ENCODE results near the gene PDE5A.
"Not testable (repeated sequence)": the region's sequence is repeated elsewhere in the genome, so short reads cannot be mapped to it uniquely, and the experiment has no call there.

PDE5A gene

DNA sequence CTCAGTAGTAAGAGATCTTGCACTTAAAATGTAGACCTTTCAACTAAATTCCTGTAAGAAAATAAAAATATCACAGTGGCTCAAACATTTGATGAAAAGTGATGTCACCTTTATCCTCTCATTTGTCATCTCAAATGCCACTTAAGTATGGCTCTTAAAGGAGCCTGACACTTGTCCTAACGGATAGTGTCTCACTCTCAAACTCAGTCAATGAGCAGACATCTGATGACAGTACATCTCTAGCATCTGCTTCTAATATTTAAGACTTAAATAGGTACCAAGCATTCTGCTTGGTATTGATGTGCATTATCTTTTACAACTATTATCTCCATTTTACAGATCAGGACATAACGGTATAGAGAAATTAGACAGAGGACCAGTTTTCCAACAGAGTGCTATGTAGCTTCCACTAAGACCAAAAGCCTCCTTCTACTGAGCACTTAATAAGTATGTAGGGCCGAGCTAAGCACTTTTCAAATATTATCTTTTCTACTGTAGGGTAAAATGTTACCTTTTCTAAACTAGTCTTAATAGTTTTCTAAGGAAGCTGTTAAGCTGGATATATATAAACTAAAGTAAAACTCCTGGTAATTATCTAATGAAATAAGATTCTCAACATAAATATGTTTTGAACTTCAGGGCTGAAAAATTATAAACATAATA lies 110.2 kb downstream of the PDE5A start:
- ATAC-seq = no peak

DNA sequence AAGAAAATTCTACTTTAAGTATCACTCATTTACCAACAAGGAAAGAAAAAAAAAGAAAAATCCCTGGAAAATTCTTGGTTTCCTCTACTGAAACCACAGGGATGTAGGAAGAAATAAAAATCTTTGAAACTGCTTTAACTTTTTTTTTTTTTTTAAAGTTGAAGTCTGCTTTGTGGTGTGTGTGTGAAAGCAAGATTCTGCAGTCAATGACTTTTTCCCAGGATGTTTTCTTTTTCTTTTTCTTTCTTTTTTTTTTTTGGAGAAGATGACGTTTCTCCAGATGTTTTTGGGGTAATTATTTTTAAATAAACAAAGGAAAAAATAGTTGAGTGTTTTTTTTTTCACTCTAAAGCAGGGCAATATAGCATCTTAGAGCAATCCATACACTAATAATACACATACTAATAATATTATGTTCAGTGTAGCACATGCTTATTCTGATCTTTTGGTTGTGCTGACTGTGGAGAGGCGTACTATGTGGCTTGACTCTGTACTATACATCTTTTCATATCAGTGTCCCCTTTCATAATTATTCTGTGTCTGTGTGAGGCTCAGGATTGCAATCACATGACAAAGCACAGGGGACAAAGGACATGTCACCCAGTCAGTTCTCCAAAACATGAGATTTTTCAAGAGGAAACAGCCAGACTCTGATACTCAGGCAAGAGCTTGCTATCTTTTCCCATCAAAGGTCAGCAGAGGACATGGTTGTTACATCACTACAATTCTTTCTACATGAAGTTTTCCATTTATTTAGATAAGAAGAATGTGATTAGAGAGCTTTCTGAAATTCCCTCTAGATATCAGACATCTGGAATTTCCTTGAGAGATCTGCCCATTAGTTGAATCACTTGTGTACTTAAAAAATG lies 111.0 kb downstream of the PDE5A start:
- no peak for ATAC-seq

DNA sequence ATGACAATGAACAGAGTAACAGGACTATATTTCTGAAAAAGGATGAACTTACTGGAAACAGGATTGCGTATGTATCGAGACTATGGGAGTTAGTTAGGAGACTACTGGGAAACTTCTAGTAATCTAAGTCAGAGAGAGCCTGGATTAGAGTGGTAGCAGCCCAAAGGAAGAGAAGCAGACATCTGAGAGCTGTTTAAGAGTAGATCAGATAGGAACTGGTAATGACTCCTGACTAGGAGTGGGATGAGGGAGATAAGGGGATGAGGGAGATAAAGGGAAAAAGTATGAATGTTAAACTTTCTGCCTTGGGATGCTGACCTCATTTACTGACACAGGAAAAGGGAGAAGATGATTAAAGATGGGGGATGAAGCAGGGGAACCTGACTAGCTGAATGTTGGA lies 116.2 kb downstream of the PDE5A start:
- no peak for ATAC-seq

DNA sequence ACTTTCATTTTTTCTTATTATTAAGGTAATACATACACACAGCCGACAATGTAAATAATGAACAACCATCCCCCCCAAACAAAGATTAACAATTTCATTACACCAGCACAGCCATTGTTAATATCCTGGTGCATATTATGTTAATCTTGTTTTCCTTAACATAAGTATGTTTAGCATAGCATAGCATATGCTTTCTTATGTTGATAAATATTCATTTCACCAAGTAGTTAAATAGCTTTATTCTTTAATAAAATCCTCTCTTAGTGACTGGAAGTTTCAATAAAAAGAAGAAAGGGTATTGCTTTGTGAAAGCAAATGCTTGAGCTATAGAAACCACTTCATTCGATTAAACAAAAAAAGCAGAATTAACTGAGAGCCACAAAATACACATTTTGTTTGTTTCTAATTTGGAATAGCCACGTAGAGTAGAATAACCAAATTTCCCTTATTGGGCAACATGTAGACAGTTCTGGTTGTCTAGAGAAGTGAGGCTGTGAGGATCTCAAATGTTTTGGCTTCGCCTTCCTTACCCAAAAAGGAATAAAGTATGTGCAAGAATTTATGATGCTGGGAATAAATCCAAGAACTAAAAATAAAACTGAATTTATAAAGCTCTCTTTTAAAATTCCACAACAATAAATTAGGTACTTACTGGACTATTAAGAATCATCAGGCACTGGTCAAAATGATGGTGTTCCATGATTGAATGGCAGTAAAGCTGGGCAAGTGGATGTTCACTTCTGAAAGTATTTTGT lies 118.0 kb downstream of the PDE5A start:
- ATAC-seq = no peak

DNA sequence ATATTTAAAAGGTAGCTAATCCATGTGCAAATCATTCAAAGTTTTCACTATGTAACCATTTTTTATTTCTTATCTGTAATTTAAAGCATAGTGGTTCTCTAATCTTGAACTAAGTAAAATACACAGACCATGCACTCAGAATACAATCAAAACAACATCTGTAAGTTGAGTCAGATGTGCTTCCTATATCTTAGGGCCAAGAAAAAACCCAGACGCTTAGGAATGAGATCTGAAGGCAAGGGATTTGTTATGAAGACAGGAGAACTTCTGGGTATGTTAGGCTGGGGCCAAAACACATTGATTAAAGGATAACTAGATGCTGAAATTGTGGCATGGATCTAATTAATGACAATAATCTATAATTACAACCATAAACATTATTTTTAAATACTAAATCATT lies 120.3 kb downstream of the PDE5A start:
- ATAC-seq = no peak

DNA sequence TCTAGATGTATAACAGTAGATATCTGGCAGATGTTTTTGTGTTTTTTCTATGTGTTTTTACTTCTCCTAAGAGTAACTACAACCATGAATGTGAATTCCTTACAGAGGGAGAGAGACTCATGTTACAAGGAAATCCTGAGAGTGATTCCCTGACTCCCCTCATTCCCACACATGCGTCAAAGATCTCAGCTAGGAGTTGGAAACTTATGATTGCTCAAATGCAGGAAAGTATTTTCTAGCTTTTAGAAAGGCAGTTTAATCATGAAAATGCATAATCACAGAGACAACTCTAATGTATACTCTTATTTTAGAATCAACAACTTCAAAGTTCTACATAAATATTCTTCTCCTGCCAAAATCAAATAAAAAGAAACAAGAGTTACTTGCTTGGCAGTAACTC lies 121.8 kb downstream of the PDE5A start:
- no peak for ATAC-seq

DNA sequence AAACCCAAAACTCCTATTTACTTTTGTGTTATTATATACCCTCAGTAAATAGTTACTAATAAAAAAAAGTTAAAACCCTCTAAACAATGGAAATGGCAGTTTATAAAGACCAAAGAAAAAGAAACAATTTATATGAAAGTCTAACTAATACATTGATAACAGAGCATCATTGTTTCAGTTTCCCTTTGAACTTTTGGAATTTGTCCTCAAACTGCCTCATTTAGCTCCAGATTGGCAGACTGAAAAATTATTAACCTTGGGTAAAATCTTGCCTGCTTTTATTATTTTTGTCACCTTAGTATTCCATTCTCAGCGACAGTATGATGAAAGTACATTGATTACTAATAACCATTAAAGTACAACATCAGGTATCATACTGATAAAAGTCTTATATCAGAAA lies 124.0 kb downstream of the PDE5A start:
- ATAC-seq = no peak

DNA sequence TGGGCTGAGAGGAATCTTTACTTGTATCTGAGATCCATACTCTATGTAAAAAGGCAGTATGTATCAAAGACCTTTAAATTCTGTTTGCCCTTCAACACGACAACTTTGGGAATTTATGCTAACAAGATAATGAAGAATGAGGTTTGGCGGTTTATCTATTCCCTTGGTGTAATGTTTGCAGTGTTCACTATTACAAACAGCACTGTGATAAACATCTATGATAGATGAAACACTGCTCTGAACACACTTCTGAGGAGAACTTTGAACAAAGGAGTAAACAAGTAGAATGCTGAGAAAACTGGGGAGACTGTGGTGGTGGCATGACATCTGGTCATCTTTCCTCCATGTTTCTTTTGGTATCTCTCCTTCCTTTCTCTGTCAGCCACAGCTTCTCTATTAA lies 126.9 kb downstream of the PDE5A start:
- no peak for ATAC-seq

DNA sequence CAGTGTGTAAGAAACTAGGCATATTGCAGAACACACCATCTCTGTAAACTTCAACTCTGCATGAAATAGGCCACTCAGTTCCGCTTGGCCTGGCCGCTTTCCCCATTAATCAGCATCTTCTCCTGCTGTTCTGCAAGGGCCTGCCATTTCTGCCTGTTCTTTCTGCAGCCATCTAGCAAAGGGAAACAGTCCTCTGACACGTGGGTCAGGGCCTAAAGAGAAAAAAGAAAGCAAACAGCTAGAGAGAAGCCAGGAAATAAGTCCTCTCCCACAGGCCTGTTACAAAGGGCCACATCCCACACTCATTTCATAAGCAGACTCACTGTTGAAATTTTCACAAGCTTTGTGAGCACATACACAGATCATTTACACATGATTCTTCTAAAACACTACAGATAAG lies 130.1 kb downstream of the PDE5A start:
- no peak for ATAC-seq

DNA sequence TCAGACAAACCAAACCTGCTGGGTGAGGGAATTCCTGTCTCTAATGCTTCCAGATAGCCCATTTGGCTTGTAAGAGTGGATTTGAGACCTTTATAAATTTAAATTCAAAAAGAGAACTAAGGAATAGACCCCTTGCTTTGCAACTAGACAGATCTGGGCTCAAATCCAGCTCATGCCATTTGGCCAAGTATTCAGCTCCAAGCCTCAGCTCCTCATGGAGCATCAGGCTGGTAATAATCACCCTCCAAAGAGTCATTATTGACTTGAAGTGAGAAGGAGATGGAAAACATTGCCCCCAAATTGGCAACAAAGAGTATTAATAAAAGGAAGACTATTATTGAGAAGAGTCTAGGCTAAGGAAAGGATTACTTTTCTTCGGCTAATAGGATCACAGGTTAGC lies 134.7 kb downstream of the PDE5A start:
- no peak for ATAC-seq

DNA sequence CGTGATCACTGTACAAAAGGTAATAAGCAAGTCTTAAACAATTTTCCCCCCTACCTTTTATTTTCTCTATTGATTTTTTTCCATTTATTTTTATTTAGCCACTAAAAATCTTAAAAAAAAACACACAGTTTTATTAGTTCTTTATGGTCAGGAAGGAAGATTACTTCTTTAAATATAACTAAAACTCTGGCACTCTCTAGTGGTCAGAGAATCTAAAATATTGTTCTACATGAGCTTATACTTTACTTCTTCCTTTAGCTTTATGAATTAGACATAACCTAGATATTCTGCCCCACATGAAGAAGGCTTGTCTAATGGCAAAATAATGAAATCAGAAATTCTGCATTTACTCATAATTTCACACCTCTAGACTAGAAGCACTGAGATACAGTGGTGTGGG lies 135.2 kb downstream of the PDE5A start:
- ATAC-seq = no peak

DNA sequence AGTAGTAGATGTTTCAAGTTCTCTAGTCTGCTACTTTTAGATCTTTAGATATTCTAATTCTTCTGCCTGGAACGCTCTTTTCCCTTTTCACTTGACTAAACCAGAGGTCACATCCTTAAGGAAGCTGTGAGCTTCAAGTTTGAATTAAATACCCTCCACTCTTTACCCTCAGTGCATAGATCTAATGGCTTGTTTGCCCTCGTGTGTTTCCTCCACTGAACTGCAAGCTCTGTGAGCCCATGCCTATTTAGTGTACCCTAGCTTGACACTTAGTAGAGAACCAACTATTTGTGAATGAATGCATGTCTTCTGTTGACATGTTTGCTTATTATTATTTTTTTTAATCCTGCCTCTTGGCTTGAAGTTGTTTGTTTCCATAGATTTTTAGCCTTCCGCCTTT lies 138.3 kb downstream of the PDE5A start:
- ATAC-seq = no peak

DNA sequence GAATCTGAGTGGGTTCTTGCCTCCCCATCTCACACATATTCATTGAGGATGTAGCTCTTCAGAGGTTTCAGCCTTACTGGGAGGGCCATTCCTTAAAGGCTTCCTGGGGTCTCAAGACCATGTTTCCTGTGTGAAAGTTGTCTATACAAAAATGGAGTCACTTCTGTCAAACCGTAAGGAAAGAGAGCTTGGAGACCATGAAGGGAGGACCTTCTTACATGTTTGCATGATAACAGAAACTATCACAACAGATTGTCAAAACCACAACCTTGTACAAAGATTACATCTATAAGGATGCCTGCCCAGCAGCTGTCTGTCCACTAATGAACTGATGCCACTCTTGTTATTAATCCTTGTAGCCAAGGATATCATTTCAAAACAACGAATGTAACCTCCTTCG lies 139.3 kb downstream of the PDE5A start:
- ATAC-seq = no peak

DNA sequence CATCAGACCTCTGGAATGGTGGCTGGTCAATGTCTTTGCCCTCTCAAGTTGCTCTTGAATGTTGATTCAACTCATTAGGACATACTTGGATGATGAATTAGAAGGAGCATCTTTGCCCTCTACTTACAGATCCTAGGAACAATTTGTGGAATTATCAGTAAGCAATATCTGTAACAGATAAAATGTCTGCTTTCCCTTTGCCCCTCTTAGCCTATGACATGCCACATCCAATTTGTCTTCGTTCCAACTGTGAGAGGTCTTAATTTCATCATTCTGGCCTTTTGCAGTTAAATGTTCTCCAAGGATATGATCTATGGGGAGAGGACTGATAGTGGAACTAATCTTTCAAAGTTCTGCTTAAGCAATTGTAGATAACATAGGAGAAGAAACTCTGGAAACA lies 148.3 kb downstream of the PDE5A start:
- ATAC-seq = no peak

DNA sequence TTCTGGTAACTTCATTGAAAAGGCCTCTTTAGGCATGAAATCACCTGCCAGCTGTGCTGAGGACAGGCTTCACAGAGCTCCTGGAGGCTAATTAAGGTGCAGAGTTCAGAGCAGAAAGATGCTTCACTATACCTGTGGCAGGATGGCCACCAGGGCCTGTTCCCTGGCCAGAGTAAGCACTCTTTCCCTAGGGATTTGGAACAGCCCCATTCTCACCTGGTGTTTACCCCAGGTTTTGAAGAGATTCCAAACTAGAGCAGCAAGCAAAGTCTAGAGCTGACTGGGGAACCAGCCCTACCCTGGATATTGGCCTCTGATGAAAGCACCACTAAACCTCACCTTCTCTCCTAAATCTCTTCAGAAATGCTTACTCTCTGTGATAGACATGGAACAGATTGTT lies 148.8 kb downstream of the PDE5A start:
- no peak for ATAC-seq

DNA sequence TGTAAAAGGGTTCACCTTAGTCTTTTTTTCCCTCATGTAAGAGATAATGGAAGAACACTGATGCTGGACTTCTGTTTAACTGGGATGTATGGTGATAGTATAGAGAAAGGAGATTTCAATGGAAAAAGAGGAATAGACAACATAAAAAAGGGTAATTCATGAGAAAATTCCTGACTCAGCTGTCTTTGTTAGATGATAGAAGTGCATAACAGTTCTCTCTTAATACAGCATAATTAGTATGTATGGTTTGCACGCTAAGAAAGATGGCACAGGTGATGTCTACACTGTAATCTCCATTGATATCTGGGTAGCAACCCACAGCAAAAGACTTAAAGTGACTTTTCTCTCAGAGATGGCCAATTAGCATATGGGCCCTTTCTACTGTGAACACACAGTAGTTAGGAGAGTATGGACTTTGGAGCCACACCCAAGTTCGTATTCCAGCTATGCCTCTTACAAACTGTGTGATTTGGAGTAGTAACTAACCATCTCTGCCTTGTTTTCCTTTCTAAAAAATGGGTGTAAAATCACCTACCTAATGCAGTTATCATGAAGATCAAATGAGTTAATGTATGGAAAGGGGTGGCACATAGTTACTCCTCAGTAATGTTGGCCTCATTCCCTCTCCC lies 149.3 kb downstream of the PDE5A start:
- ATAC-seq = no peak

DNA sequence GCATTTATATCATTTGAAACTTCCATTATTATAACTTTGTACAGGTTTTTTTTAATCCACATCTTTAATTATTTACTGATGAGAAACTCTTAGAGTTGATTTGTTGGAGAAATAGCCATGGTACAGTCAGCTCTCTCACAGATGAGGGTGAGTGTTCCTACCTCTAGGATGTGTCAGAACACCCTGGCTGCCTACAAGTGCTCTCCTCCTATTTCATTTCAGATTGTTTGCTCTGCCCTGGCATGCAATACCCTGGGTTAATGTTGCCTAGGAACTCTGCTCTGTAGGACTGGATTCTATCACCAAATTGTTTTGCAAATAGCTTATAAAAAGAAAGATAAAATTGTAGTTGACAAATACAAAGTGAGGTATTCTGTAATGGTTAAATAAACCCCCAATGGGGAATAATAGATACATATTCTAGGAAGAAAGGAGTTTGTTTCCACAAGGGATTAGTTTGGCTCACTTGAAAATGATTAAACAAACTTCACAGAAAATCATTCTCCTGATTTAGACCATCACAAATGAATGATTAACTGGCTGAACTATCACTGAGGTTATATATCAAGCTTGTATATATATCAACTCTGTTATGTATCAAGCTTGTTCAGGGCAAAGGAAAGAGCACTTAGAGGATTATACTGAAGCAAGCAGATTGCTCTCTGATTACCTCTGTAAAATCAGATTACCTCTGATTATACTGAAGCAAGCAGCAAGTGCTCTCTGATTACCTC lies 150.0 kb downstream of the PDE5A start:
- no peak for ATAC-seq

DNA sequence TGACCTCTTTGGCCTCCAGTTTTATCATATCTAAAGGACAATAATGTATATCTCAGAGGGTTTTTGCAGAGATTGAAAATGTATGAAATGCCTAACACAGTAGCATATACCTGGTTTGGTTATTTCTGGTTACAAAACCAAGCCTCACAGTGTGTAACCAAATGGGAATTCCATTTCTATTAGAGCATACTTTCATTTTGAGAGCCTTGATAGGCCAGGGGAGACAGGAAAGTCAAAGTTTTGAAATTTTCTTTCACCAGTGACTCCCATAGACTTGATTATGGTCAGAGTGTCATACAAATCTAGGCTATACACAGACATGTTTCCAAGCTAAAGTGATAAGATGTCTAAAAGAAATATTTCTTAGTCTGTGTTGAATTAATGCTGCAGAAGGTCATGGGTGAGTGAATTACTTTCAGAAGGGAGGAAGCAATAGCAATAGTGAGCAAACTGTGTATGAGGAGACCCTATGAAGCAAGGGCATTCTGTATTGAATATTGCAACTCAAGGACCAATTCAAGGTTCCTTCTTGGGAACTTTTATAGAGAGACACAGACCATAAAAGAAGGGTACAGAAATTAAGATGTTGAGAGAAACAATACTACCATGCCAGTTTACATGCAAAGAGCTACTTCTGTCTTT lies 151.1 kb downstream of the PDE5A start:
- no peak for ATAC-seq

DNA sequence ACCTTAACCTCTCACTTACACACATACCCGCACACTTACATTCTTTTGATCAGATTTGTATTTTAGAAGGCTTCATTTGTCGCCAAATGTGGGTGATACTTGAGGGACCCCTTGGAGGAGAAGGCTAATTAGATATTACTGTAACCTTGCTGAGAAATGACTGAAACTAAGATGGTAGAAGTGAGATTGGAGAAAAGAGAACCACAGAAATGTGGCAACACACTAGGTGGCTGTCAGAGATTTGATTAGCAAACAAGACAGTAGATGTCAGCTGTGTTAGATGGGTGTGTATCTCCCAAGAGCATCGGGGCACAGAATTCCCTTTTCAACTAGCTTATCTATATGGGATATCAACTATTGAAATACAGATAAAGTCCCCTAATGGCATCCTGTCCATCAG lies 157.3 kb downstream of the PDE5A start:
- ATAC-seq = no peak

DNA sequence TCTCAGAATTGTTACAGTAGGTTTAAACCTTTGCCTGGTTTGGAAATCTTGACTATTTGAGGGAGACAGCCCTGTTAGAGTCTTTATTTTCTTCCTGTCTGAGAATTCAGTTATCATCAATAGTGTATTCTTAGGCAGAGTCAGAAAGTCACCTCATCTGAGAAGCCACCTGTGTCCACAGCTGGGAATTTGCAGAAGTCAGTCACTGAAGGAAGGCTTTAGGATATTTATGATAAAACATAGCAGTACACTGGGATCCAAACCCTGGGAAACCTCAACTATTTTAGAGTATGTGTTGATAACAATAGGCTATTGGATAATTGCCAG lies 157.9 kb downstream of the PDE5A start:
- not testable (repeated sequence) for ATAC-seq

DNA sequence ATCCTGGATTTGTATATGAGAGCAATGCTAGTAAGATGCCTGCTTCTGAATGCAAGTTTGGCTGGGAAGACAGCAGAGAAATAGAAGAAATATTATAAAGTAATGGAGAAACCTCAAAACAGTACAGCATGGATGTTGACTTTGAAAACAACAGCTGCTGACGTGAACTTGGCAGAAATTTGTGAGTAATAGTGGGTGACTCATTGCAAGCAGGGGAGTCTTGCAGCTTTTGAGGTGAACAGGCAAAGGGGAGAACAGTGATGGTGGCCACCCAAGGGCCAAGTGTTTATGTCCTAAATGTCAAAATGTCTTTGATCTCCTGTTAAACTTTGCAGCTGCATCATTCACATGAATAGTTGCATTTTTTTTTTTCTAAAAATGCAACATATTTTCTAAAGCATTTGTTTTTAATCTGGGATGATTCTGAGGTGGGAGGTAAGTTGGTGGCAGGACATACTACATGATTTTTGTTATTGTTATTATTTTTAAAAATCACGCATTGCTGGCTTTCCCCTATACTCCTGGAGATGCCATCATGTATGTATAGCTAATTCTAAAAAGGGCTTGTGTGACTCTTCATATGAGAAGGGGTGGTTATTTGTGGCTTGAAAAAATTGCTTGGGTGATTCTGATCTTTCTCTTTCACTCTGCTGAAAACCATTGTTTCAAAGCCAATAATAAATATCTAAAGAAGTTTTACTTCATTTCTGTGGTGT lies 158.4 kb downstream of the PDE5A start:
- peak; percentile 81 to 87 for ATAC-seq

DNA sequence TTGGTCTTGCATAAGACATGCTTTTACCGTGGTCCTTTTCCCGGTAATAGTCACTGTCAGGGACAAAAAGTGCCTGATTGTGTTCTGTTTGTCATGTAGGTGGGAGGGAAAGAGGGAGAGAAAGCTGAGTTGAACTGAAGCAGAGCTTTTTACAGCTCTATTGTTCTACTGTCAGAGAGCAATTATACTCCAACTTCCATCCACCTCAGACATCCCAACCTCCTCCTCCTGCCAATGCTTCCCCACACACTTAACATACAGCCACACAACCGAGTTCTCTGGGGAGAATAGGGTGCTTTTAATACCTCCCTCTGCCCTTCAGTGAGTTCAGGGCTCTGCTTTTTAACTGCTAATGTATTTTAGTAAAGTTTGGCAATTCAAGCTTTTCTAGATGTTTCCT lies 159.6 kb downstream of the PDE5A start:
- not testable (repeated sequence) for ATAC-seq
